Measurements from ENCODE around the gene GMPPA. TPM values are rescaled to one million over a fixed set of nuclear protein-coding genes. Genes with fewer than 3 reads are reported as not detected.
A peak's percentile ranks its signal among the peaks of the same experiment; 100 is the strongest.

The GMPPA gene
- total RNA-seq (2014; rRNA removed; shearing (Covaris generic)): 36.8 and 40.2 TPM in 2 replicates
- 68.7 and 93.4 TPM in 2 replicates for polyA plus RNA-seq (2014; cell fraction: nucleus; rRNA removed)

DNA sequence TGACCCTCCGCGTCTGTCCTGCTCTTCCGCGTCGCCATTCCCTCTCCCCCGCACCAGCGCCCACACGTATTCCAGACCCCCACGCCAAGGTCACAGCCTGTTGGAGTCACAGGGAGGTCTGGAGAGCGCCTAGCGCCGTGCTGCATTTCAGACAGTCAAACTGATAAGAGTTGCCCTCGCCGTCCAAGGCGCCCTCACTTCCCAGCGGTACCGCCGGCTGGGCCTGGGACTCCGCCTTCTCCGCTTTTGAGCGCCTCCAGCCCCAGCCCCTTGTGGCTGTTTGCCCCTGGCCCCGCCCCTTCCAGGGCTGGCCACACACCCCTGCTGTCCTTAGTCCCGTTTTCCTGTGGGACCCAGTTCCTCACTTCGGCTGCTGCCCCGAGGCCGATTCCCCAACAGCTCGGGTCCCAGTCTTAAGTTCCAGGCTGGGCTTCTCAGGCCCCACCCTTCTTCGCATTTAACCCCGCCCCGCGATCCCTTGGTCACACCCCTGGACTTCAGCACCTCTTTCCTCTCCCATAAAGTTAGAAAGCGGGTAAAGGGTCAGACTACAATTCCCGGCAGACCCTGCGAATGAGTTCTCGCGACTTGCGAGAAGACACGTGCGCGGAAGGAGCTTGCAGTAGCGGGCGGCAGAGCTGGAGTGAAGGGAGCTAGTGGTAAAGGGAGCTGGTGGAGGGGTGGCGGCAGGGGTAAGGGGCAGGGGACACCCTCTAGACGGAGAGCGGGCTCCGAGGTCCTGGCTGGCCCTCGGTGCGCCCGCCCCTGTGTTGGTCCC lies at the start of gene GMPPA:
GMPPA (plus strand) TSS at position 612 of the 778 bp plus-strand sequence. CDS start 1,085 bp downstream, outside the sequence.
- DNase-seq (ENCODE audit: extremely low read depth, low read depth): peak; percentile 99

DNA sequence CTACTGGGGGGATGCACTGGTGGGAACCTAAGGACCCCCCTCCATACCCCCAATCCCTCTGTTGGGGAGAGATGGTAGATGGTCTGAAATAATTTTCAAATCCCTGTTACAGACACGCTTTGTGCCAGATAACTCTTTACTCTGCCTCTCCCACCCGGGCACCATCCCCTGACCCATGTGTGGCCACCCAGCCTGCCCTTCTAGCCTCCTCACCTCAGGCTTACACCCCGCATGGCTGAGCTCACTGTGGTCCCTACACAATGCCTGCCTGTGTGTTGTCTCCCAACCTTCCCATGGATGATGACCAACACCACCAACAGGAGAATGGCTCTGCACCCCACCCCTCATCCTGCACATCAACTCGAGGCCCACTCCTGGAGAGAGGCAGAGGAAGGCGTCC lies 49.1 kb upstream of the GMPPA start:
- DNase-seq (ENCODE audit: extremely low read depth, low read depth): no peak

DNA sequence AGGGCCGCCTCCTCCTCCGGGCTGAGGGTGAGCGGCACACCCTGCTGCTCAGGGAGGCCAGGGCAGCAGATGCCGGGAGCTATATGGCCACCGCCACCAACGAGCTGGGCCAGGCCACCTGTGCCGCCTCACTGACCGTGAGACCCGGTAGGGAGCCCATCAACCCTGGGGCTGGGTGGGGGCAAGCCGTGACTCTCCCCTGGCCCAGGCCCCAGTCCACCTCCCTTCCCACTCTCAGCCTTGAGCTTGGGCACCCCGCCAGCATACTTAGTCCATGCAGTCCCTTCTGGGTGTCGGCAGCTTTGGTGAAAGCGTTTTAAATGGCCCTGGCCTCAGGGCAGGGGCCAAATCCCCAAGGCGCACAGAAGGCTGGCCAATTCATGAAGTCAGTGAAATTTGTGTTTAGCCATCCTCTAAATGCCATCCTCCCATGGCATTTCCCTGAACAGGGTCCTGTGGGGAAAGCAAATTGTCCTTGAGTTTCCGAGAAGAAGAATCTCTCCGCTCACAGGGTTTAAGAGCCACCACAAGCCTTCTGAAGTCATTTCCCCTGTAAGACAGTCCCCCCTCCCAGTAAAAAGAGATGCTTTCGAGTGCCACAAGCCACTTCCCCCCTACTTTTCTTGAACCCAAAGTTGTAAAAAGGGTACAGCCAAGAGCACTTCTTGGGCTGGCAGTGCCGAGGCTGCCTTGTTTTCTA lies 46.9 kb upstream of the GMPPA start:
- no peak for DNase-seq (ENCODE audit: extremely low read depth, low read depth)

DNA sequence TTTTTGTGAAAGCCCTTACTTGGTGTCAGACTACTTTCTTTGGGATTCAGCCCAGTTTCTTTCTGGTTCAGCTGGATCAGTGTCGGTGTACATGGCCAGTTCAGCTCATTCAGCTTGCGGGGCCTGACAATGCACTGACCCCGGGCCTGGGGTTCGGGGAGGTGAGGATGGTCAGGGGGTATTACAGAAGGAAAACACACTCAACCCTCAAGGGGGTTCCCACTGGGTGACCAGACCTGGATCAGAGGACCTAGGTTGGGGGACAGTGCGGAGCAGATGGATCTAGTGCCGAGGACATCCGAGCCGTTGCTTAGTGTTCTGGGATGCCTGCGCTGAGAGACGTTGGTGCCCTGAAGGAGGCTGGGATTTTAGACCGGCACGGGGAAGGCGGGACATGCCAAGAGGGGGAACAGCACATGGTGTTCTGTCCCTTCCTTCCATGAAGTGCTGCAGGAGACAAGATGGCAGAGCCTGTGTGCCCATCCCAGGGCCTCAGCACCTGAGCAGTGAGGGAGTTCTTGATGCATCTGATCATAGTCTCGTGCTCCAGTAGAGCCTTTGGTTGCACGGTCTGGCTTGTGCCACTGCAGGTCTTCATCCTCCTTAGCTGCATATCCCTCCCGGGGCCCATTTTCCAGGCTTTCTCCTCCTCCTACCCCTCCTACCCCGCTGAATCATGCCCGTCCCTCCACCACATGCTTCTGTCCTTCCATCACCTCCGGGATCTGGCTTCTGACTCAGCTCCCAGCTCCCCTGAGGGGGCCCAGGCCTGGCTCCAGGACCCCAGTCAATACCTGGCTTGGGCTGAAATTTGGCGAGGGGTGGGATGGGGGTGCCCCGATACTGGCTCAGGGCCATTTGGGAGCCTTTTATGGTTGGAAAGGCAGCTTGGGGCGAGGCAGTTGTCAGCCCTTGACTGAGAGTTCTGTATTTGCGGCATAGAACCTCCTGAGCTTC lies 46.1 kb upstream of the GMPPA start:
- no peak for DNase-seq (ENCODE audit: extremely low read depth, low read depth)

DNA sequence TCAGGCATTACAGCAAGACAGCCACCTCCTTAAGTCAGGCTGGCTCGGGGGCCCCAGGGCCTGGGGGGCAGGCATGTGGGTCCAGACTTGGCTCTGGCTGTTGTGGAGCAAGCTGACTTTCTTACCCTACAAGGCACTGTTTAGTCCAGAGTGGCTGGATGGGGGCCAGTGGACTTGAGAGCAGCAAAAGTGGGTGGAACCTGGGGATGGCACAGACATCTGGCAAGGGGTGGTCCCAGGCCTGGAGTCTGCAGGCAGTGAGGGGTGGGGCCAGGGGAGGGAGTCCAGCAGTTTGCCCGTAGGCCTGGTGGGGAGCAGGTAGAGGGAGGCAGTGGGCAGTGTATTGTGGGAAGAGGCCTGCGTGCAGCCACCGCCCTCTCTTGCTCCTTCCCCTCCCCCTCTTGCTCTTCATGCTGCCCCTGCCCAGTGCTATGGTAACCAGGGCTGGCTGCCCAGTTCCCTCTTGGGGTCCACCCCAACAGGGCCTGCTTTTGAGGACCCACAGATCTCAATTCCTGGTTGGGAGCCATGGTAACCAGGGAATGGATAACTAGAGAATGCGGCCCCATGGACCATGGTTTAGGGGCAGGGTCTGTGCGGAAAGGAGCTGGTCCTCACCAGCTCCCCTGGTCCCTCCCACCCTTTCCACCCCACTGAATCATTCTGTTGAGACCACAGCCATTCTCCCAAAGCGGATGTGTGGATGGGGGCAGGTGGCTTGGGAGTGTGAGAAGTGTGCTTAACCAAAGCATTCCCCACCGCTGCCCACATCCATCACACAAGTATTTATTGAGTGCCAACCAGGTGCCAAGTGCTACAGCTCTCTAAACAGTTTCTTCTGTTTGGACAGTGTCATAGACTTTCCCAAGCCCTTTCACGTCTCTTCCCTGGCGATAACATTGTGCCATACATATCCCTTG lies 44.8 kb upstream of the GMPPA start:
- DNase-seq (ENCODE audit: extremely low read depth, low read depth): no peak

DNA sequence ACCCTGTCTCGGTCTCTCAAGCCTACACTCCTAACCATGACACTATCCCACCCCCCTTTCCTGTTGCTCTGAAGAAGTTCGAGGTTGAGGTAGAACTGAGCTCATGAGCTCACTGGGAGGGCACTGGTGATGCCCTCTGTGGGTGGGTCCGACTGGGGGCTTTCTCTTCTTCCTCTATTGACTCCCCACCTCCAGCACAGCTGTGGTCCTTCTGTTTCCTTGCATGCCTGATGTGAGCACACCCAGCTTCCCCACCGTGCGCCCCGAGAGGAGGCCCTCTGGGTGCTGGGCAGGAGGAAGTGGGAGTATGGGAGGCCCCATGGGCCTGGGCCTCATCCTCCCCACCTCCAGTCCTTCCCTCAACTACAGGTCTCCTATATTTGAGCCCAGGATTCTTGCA lies 43.1 kb upstream of the GMPPA start:
- DNase-seq (ENCODE audit: extremely low read depth, low read depth): no peak

DNA sequence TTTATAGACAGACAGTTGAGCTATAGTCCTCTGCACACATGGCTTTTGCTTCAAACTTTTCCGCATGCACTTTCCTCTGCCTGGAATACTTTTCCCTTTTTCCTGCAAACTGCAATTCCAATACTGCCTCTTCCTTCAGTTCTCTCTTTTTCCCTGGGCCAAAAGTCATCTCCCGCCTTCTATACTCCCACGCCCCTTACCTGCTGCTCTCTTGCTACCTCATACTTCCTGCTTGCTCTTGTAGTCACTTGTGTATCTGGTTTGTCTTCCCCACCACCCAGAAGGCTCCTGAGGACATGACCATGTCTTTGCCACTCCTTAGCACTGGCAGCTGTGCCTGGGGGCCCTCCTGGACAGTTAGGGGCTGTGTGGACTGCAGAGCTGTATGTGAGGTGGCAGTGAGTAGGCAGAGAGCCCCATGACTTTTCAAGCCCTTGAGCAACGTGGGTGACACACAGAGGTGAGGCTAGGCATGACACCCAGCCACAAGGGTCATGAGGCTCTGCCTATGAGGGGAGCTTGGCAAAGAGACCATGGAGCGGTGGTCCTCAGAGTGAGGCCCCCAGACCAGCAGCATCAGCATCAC lies 40.8 kb upstream of the GMPPA start:
- DNase-seq (ENCODE audit: extremely low read depth, low read depth): no peak

DNA sequence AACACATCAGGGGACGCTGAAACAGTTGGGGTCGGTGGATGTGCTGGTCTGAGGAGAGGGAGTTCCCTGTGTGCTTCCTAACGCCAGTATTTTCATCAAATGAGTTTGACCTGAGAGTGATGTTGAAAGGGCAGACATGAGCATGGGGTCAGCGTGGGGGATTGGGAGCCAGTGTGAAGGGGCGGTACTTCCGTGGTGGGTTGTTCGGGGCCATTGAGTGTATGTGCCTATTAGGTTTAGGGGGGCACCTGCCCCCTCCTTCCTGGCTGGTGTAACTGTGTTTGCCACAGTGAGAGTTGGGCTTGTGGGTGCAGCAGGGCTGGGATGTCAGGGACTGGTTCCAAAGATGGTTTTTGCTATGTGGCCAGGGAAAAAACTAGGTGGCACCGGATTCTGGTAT lies 39.7 kb upstream of the GMPPA start:
- DNase-seq (ENCODE audit: extremely low read depth, low read depth): no peak

DNA sequence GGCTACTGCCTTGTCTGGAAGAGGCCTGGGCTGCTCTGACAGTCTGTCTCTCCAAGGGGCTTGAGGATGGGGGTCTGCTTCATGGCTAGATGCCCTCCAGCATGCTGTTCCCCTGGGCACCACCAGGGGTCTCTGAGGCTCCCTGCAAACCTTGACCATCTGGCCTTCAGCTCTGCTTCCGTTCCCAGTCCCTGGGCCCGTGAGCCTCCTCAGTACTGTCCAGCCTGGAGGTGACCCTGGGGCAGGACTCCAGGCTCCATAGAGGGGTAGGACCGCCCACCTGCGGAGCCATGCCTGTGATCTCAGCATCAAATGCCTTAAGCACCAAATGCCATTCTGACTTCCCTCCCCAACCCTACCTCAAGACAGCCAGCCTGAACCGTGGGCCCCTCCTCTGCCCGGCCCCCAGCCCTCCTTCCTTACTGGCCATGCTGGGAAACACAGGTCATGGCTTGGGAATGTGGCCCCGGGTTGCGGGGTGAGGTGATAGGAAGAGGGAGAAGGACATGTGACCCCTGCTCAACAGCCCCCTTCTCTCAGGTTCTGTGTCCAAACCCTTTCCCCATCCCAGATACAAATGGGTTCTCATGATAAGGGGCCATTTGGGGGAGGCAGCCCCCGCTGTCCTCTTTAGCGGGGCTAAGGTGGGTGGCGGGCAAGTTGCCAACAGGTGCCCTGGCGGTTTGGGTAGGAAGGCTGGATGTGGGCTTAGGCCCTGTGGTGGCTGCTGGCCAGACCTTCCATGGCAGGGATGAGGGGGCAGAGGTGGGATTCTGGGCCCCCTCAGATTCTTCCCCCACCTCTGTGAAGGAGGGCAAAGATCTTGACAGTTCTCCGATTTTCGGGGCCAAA lies 39.0 kb upstream of the GMPPA start:
- peak; percentile 57 for DNase-seq (ENCODE audit: extremely low read depth, low read depth)

DNA sequence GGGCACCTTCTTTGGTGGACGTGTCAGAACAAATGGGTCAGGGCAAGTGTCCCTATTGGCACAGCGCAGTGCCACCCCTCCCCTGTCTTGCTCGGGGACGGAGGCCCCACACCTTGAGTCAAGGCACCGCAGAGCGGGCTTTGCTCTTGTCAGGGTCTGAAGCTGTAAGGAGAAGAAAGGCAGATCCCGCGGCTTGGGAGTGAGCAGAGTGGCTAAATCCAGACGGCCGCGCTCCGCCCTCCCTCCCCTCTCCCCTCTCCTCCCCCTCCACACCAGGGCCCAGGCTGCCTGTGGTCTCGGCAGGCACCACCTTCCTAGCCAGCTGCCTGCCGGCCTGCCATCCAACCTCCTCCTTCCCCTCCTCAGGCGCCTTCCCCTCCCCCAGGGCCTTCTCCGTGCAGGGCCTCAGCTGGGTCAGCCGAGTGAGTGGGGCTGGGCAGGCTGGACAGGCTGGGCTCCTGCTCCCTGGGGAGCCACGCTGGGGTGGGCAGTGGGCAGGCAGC lies 38.2 kb upstream of the GMPPA start:
- no peak for DNase-seq (ENCODE audit: extremely low read depth, low read depth)

DNA sequence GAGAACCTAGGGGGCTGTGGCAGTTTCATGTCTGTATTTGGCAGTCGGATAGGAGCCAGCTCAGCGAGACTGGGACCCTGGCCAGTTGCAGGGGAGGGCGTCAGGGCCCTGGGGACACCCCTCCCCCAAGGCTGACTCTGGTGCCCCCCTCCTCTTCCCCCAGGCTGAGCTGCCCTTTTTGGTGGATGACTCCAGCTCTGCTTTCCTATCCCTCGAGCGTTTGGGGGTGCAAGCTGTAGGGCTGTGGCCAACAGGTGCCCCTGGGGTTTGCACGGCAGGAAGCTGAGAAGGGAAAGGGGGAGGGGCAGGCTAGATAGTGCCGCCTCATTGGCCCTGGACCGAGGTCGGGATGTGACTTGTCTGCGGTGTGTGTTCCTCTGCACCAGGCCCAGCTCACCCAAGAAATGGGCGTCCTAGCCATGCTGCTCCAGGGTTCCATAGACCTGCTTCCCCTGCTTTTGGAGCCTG lies 37.6 kb upstream of the GMPPA start:
- DNase-seq (ENCODE audit: extremely low read depth, low read depth): no peak

DNA sequence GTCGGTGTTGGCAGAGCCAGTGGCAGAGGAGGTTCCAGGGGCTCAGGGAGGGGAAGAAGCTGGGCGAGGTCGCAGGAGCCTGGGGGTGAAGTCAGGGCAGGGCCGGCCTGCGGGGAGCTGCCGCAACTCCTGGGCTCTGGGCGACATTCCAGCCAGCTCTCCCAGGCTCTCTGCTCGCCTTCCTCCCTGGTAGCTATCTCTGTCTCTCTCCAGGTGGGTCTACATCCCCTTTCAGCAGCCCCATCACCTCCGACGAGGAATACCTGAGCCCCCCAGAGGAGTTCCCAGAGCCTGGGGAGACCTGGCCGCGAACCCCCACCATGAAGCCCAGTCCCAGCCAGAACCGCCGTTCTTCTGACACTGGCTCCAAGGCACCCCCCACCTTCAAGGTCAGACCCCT lies 37.0 kb upstream of the GMPPA start:
- no peak for DNase-seq (ENCODE audit: extremely low read depth, low read depth)

DNA sequence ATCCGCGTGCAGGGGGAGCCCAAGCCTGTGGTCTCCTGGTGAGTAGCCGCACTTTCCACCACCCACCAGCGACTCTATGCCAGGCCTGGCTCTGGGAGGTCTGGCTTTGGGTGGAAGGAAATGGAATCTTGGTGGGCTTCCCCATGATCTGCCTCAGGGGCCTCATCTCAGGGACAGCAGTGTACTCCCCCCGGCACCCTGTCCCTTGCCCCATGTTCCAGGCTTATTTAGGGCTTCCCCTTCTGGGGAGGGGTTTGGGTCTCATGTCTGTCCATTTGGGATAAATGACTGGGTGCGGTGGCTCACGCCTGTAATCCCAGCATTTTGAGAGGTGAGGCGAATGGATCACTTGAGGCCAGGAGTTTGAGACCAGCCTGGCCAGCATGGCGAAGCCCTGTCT lies 36.3 kb upstream of the GMPPA start:
- DNase-seq (ENCODE audit: extremely low read depth, low read depth): no peak

DNA sequence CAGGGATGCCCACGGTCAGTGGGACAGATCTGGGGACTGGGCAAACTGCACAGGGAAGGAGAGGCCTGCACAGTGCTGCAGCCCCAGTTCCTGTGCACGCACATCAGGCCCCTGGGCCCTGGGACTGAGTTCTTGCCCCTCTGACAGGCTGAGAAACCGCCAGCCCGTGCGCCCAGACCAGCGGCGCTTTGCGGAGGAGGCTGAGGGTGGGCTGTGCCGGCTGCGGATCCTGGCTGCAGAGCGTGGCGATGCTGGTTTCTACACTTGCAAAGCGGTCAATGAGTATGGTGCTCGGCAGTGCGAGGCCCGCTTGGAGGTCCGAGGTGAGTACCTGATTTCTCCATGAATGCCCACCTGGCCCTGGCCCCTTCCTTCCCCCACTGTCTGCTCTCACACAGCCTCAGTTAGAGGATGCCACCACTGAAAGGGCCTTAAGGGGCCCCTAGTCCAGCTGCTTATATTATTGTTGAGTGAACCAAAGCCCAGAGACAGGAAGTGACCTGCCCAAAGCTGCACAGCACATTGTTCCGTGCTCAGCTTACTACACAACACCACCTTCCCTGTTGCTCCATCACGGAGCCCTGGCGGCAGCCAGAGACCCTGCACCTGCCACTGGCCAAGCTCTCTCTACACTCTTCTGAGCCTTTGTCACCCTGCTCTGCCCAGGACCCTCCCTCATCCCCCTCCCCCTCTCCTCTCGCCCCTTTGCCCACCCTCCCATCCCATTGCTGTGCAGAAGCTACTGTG lies 34.2 kb upstream of the GMPPA start:
- no peak for DNase-seq (ENCODE audit: extremely low read depth, low read depth)

DNA sequence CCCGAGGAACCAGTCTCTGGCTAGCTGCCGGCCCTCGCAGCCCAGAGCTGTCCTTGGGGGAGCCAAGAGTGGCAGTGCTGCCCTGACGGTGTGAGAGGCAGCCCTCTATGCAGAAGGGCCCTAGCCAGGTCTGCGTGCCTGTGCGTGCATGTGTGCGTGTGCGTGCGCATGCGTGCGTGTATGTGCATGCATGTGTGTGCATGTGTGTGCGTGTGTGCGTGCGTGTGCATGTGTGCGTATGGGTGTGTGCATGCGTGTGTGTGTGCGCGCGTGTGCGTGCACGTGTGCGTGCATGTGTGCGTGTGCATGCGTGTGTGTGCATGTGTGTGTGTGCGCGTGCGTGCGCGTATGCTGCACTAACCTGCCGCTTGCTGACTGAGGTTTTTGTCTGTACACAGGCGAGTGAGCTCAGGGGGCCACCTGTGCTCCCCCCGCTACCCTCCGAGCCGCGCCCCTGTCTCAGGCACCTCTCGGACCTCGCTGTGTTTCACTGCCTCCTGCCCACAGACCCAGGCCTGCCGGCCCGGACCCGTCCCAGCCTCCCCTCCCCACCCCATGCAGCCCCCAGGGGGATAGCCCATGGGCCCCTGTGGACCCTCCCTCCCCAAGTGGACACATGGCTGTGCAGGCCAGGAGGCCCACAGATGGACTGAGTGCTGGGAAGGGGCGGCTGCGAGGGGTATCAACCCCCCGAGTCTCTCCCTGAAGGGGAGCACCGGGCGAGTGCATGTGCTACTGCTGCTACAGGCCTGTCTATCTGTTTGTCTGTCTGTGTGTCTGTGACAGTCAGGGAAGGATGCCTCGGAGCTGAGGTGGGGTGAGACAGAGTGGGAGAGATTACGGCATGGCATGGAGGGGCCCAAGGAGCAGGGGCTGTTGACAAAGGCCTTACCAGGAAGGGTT lies 32.8 kb upstream of the GMPPA start:
- no peak for DNase-seq (ENCODE audit: extremely low read depth, low read depth)
